Subcutaneous adipose tissue (tissue), 4 donors: ENCODE results near the gene CAMKMT. TPM values are rescaled to one million over a fixed set of nuclear protein-coding genes. Genes with fewer than 3 reads are reported as not detected.

ENCODE experiments used
- CTCF ChIP-seq: fragments of 450-650 bp; IDR thresholded peaks from one replicate; pipeline ENCODE4 v1.5.1; 2016; ENCODE audit warnings: low read depth, mild to moderate bottlenecking, control low read depth, antibody characterized with exemption, moderate library complexity
- total RNA-seq, 4 donors: library from RNA; depleted of rRNA; stranded (reverse); fragments of >200 nt; gene quantifications; one replicate each; pipeline ENCODE4 v1.1.0, GENCODE V29; 2016

The CAMKMT gene
- total RNA-seq: 10 to 100 TPM in 2 of 4 donors, 1 to 10 TPM in 2; 7.7 to 14.0 (median 10.3) TPM

DNA sequence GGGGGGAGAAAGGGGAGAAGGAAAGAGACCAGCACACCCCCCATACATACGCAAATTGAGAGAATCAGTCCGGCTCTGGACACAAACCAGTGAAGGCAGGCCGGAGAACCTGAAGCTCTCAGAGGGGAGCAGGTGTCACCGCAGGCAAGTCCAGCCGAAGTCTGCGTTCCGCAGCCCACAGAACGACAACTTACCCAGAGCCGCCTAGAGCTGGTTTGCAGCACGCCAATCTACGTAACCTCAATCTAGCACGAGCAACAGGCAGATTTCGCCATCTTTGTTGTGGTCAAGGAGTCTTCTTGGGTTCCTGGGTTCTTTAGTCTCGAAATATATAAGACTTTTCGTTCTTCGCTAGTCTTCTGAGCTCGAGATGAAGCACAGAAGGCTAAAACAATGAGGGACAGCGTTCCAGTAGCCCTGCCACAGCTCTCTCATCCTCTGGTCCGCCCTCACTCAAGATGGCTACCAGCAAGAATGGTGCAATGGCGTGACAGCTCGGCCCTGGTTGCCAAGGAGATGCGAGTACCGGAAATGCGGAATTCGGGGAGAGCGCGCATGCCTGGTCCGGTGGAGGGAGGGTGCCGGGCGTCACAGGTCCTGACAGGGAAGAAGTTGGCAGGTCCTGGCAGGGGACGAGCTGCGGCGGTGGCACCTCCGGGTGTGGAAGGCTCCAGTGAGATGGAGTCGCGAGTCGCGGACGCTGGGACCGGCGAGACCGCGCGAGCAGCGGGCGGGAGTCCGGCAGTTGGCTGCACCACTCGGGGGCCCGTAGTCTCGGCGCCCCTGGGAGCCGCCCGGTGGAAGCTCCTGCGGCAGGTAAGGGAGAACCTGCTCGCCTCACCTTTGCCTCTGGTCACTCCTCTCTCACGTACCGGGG lies at the start of gene CAMKMT, which contains the start of gene PREPL:
Gene CAMKMT, plus strand, starts transcription at position 618 of the 877 bp plus-strand sequence.
Gene PREPL, minus strand, starts transcription at position 165 of the 877 bp plus-strand sequence. CDS start 15,152 bp downstream, outside the sequence.
- no peak for TF ChIP-seq CTCF

DNA sequence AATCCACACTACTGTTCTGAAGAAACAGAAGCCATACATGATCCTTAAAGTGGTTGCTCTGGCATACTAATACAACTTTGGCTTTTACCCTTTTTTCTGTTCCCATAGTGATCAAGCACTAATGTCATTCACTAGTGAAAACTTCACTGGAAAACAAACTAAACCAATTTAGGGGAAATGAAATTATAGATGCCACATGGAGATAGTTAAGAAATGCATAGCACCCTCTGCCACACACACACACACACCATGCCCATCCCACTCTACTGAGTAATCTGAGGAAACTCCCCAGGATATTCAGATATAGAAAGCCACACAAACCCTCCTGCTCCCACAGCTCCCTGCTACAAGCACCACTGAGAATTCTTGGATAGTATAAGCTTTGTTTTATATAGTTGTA lies 47.4 kb upstream of the CAMKMT start:
- TF ChIP-seq CTCF: no peak

DNA sequence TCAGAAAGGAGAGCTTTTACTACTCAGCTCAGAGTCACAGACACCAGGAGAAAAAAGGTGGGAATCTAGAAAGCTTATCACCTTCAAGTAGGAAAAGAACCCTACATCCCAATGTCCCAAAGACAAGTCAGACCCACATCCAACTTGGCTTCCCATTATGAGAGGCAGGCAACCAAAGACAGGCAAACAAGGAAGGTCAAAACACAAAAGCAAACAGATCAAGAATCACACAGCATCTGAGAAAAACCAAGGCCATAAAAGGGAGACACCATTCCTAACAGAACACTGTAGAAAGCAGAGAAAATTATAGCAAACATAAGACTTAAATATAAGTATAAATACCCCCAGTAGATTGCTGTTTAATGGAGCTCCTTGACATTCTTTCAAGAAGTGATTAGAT lies 45.8 kb upstream of the CAMKMT start:
- TF ChIP-seq CTCF: no peak

DNA sequence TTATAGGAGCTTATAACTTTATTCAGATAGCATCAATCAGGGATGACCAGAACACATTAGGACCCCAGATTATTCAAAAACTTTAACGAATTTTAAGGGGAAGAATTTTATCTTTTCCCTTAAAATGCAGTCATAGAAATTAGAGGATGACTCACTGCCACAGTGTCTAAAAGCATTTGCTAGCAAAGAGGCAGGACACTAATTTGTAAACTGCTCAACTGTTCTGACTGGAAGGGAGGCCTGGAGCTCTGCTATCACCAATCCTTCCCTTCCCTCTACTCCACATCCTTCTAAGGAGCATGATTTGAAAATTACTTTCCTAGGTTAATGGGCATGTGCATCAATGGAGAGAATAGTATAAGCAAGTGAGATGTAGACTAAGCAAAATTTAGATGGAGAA lies 40.9 kb upstream of the CAMKMT start:
- TF ChIP-seq CTCF: no peak

- TF ChIP-seq CTCF: no peak
These were observed 40.4 kb upstream of the CAMKMT start for GRCh38 chr2:44321360-44321759.

GRCh38 chr2:44324971-44325426 lies 36.7 kb upstream of the CAMKMT start:
- TF ChIP-seq CTCF: no peak

- no peak for TF ChIP-seq CTCF
These were observed 35.9 kb upstream of the CAMKMT start for GRCh38 chr2:44325897-44326296.
